Mononuclear cell (primary cell): ENCODE results near the gene MAPK8IP2. TPM values are rescaled to one million over a fixed set of nuclear protein-coding genes. Genes with fewer than 3 reads are reported as not detected.

Experiments used
- H3K27me3 ChIP-seq: 2 replicates; pipeline ENCODE4 v1.6.0; 2011; ENCODE audit warnings: low read length, control low read depth; ENCODE audit not compliant: insufficient read depth
- H3K4me1 ChIP-seq: 2 replicates; pipeline ENCODE4 v1.5.1; 2011; ENCODE audit warnings: mild to moderate bottlenecking, low read length, control low read depth; ENCODE audit not compliant: insufficient read depth
- H3K4me3 ChIP-seq: 2 replicates; pipeline ENCODE4 v1.5.1; 2011; ENCODE audit warnings: mild to moderate bottlenecking, low read length, moderate library complexity
- H3K9me3 ChIP-seq: 2 replicates; pipeline ENCODE4 v1.5.1; 2011; ENCODE audit warnings: low read depth, mild to moderate bottlenecking, control low read depth, low read length
- total RNA-seq: library from RNA; depleted of rRNA; stranded (reverse); fragments of >200 nt; gene quantifications from one replicate; pipeline ENCODE4 v1.2.3, GENCODE V29; 2012

MAPK8IP2 gene
- 0.10 TPM for total RNA-seq

- Histone ChIP-seq H3K27me3 (peaks cover 49% of the 10 kb centered on the region), H3K9me3 (no peaks in the 10 kb centered on the region), H3K4me1 (peaks cover 4% of the 10 kb centered on the region), H3K4me3 (no peak within 1 kb of the TSS)
Observed at GRCh38 chr22:50600538-50600937, at the start of gene MAPK8IP2. Gene MAPK8IP2 (plus strand): TSS chr22:50600793. CDS start chr22:50600819, 26 bp downstream.

- H3K27me3 ChIP-seq = no peaks in the 10 kb centered on the region
- no peak overlapping the region for H3K4me3 ChIP-seq
- no peaks in the 10 kb centered on the region for H3K9me3 ChIP-seq
- peaks cover 35% of the 10 kb centered on the region for H3K4me1 ChIP-seq
Observed at GRCh38 chr22:50551160-50551752, 49.3 kb upstream of the MAPK8IP2 start.

GRCh38 chr22:50553310-50553709 lies 47.3 kb upstream of the MAPK8IP2 start:
- Histone ChIP-seq H3K27me3 (no peaks in the 10 kb centered on the region), H3K9me3 (no peaks in the 10 kb centered on the region), H3K4me3 (no peak overlapping the region), H3K4me1 (peaks cover 21% of the 10 kb centered on the region)

- Histone ChIP-seq H3K4me1 (peaks cover 2% of the 10 kb centered on the region), H3K4me3 (no peak overlapping the region), H3K27me3 (no peaks in the 10 kb centered on the region), H3K9me3 (no peaks in the 10 kb centered on the region)
Observed at GRCh38 chr22:50556703-50557102, 43.9 kb upstream of the MAPK8IP2 start.

- H3K4me3 ChIP-seq = no peak overlapping the region
- no peaks in the 10 kb centered on the region for H3K9me3 ChIP-seq
- H3K27me3 ChIP-seq = no peaks in the 10 kb centered on the region
- H3K4me1 ChIP-seq = peaks cover 13% of the 10 kb centered on the region
Observed at GRCh38 chr22:50560034-50560433, 40.6 kb upstream of the MAPK8IP2 start.

- Histone ChIP-seq H3K9me3 (no peaks in the 10 kb centered on the region), H3K4me1 (peaks cover 13% of the 10 kb centered on the region), H3K4me3 (no peak overlapping the region), H3K27me3 (no peaks in the 10 kb centered on the region)
Observed at GRCh38 chr22:50561401-50562358, 38.9 kb upstream of the MAPK8IP2 start.

GRCh38 chr22:50562523-50563412 lies 37.8 kb upstream of the MAPK8IP2 start, which contains the start of gene SYCE3:
Gene SYCE3 (minus strand): TSS chr22:50562919. CDS start chr22:50556405, 6,514 bp downstream.
- no peaks in the 10 kb centered on the region for H3K9me3 ChIP-seq
- H3K4me1 ChIP-seq = peaks cover 13% of the 10 kb centered on the region
- no peaks in the 10 kb centered on the region for H3K27me3 ChIP-seq
- H3K4me3 ChIP-seq = peak within 1 kb of the TSS; percentile 58

- peak overlapping the region; percentile 58 for H3K4me3 ChIP-seq
Observed at GRCh38 chr22:50563413-50564160, 37.0 kb upstream of the MAPK8IP2 start.

GRCh38 chr22:50564289-50564688 lies 36.3 kb upstream of the MAPK8IP2 start:
- Histone ChIP-seq H3K4me1 (peaks cover 13% of the 10 kb centered on the region), H3K27me3 (no peaks in the 10 kb centered on the region), H3K4me3 (no peak overlapping the region), H3K9me3 (no peaks in the 10 kb centered on the region)

More at GRCh38 chr22:50563413-50564160, 37.0 kb upstream of the MAPK8IP2 start:
- H3K27me3 ChIP-seq = no peaks in the 10 kb centered on the region
- H3K9me3 ChIP-seq = no peaks in the 10 kb centered on the region
- peaks cover 13% of the 10 kb centered on the region for H3K4me1 ChIP-seq

GRCh38 chr22:50567721-50568252 lies 32.8 kb upstream of the MAPK8IP2 start:
- Histone ChIP-seq H3K4me3 (no peak overlapping the region), H3K4me1 (peaks cover 10% of the 10 kb centered on the region), H3K27me3 (no peaks in the 10 kb centered on the region), H3K9me3 (no peaks in the 10 kb centered on the region)

GRCh38 chr22:50568626-50569025 lies 32.0 kb upstream of the MAPK8IP2 start:
- Histone ChIP-seq H3K4me1 (peaks cover 2% of the 10 kb centered on the region), H3K27me3 (no peaks in the 10 kb centered on the region), H3K9me3 (no peaks in the 10 kb centered on the region), H3K4me3 (no peak overlapping the region)

- H3K4me1 ChIP-seq = no peaks in the 10 kb centered on the region
- no peak overlapping the region for H3K4me3 ChIP-seq
- H3K9me3 ChIP-seq = no peaks in the 10 kb centered on the region
- H3K27me3 ChIP-seq = no peaks in the 10 kb centered on the region
Observed at GRCh38 chr22:50569041-50569459, 31.5 kb upstream of the MAPK8IP2 start.

- H3K4me1 ChIP-seq = no peaks in the 10 kb centered on the region
- no peak overlapping the region for H3K4me3 ChIP-seq
- H3K9me3 ChIP-seq = no peaks in the 10 kb centered on the region
- H3K27me3 ChIP-seq = no peaks in the 10 kb centered on the region
Observed at GRCh38 chr22:50569896-50570535, 30.6 kb upstream of the MAPK8IP2 start.
